OCI-LY1 (cell line): ENCODE results near the gene MACF1.

Experiments
- CTCF ChIP-seq: fragments of 200-600 bp; sonication (generic), shearing (Covaris generic); IDR thresholded peaks from 2 replicates; pipeline ENCODE4 v1.5.1; 2017; ENCODE audit warnings: mild to moderate bottlenecking, antibody characterized with exemption, low read length, moderate library complexity, mixed read lengths
- EZH2 ChIP-seq: fragments of 200-600 bp; sonication (generic), shearing (Covaris generic); IDR thresholded peaks from 2 replicates; pipeline ENCODE4 v1.8.0; 2017; ENCODE audit warnings: borderline replicate concordance, mixed run types, mild to moderate bottlenecking, antibody characterized with exemption, low read length, moderate library complexity, mixed read lengths

GRCh38 chr1:39184354-39184818, 20.1 kb upstream of the MACF1 start:
- TF ChIP-seq EZH2 (no peak), CTCF (no peak)
